HL-60 (cell line): ENCODE results near the gene SGSM1.

Experiments used
- POLR2AphosphoS5 ChIP-seq: IDR thresholded peaks from 2 replicates; pipeline ENCODE4 v1.6.1; 2012; ENCODE audit warnings: low read depth
- TF ChIP-seq, protein P1 (sequence below): IDR thresholded peaks from one replicate; pipeline ENCODE4 v1.5.1; 2011; ENCODE audit warnings: low read length, control low read depth, inconsistent platforms; ENCODE audit not compliant: insufficient read depth

DNA sequence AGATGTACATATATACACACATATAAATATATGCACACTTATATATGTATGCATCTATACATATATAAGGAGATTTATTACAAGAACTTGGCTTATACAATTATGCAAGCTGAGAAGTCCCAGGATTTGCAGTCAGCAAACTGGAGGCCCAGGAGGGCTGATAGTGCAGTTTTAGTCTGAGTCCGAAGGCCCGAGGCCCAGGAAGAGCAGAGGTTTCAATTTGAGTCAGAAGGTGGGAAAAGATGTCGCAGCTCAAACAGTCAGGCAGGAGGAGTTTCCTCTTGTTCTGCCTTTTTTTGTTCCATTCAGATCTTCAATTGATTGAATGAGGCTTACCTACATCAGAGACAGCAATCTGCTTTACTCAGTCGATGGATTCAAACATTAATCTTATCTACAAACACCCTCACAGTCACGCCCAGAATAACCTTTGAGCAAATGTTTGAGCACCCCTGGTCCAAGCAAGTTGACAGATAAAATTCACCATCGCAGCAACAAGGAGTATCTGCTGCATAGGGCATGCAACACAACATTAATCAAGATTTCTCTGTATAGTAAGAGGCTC lies 4.0 kb upstream of the SGSM1 start:
- TF ChIP-seq, protein P1, sequence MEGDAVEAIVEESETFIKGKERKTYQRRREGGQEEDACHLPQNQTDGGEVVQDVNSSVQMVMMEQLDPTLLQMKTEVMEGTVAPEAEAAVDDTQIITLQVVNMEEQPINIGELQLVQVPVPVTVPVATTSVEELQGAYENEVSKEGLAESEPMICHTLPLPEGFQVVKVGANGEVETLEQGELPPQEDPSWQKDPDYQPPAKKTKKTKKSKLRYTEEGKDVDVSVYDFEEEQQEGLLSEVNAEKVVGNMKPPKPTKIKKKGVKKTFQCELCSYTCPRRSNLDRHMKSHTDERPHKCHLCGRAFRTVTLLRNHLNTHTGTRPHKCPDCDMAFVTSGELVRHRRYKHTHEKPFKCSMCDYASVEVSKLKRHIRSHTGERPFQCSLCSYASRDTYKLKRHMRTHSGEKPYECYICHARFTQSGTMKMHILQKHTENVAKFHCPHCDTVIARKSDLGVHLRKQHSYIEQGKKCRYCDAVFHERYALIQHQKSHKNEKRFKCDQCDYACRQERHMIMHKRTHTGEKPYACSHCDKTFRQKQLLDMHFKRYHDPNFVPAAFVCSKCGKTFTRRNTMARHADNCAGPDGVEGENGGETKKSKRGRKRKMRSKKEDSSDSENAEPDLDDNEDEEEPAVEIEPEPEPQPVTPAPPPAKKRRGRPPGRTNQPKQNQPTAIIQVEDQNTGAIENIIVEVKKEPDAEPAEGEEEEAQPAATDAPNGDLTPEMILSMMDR, result no peak
- no peak for TF ChIP-seq POLR2AphosphoS5
